HG03460 (cell line): ENCODE data around the gene AQP6.

ENCODE experiments used
- ATAC-seq: cut with Tn5 transposase; IDR thresholded peaks from one replicate; pipeline ENCODE4 v1.9.1; 2021; ENCODE audit not compliant: unreplicated experiment

Gene AQP6

DNA sequence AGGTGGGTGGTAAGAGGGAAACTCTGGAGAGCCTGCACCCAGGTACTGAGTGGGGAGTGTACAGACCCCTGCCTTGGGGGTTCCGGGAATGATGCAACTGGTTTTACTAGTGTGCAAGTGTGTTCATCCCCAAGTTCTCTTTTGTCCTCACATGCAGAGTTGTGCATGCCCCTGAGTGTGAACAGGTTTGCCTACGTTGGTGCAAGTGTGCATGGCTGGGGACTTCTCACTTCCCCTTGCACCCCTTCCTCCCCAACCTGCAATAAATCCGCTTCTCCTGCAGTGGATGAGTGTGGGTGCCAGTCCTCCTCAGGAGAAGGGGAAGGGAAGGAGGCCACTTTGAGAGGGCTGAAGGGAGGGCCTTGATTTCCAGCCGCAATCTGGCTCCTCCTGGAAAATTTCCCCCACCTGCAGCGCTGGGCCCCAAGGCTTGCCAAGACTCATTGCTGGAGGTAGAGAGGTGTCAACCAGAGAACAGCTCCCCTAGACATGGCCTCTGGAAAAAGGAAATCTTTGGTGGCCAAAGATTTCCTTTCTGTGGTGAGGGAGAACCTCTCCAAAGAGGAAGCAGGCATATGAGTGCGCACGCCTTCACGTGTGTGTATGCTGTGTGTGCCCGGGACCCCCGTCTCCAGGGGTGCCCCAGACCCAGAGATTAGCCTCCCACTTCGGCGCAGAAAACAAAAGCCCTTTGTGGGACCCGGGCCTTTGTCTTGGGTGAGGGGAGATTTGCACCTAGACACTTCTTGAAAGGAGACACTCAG, 16.7 kb upstream of the AQP6 start:
- no peak for ATAC-seq

DNA sequence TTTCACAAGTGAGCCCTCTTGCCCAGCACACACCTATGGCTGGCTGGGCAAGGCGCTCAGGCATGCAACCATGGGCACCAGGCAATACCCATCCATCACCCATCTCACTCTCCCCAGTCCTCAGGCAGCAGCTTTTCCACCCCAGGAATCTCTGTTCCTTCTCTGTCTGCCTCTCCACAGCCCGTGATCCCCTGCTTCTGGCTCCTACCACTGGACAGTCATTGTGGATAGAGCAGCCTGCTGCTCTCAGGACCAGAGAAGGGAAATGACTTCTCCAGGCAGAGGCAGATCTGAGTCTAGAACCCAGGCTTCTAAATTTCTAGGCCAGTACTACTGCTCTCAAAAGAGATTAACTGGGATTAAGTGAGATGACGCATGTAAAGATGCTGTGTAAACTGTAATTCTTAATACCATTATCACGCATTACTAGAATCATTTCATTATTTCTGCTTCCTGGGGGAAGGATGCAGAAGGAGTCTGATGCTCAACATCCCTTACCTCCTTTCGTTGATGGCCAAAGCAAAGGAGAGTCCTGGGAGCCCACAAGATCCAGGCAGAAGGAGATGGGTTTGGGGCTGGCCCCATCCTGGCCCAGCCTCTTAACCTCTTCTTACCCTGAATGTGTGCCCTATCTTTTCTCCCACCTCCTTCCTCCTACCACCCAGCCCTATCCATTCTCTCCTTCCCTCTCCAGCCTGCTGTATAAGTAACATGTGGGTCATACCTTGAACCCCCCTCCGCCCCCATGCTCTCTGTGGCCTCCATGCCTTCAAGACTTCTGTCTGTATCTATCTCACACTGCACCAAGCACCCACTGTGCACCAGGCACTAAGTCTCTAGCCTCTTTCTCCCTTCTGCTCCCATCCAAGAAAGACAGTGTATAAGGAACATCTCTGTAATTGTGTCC, 15.8 kb upstream of the AQP6 start:
- no peak for ATAC-seq

DNA sequence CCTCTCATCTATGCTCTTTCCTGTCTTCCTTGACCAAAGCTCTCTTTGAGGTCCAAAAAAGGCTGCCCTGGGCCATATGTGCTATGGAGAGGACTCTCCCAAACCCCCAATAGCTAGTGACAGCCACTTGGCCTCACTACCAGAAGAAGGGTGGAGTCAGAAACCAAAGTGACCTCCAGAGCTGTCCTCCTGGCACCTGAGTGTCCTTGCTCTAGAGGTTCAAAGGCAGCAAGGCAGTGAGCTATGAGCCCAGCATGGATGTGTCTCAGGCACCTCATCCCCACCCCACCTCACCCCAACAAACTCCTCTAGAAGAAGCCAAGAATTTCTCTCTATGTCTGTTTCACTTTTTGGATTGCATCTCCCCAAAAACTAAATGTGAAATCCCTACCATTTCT, 15.2 kb upstream of the AQP6 start:
- ATAC-seq: no peak

DNA sequence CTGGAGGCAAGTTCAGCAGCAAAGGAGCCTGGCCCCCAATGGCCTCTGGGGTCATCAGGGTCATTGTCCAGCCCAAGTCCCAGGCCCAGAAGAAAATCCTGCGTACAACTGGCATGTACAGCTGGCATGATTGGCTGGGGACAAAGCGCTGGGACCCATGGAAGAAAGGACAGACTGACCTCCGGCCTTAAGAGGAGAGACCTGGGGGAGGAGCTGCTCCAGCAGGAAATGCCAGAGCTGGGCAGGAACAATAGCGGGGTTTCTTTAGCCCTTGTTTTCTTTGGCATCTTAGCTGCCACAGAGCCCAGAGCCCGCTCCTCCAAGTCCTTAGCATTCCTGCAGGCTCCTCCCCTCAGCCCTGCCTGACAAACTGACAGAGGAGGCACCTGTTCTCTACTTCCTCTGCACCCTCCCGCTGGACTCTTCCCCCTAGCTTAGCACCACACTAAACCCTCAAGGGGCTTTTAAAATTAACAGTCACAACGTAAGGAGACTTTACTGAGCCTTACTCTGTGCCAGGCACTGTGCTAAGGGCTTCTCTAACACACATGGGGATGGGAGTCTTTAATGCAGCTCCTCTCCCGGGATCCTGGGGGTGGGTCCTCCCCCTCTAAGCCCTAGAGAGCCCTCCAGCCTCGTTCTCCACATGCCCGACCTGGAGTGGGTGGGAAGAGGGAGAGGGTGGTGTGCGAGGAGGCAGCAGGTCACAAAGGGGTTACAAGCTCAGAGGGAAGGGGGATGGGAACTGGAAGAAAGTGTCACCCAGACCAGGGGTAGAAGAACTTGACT, 12.9 kb upstream of the AQP6 start:
- no peak for ATAC-seq

DNA sequence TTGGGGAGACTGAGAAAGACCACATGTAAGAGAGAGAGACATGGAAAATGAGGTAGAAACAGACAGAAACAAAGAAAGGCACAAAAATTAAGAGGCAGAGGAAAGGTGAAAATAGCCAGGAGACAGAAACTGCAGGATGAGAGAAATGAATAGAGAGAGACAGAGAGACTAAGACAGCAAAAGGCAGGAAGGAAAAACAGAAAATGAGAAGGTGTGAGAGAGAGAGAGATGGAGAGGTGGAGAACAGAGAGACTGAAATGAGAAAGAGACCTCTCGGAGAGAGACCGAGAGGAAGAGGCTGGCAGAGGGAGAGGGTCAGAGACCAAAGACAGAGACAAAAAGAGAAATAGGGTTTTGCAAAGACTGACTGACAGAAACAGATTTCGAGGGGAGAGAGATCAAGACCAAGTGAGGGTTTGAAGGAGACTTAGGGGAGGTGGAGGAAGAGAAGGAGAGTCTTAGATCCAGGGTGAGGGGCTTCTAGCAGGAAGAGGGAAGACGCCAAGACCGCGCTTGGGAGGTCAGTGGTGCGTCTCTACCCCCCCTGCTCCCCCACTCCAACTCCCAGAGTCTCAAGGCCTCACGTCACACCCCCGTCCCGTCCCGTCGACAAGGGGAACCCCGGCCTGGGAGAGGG, 12.2 kb upstream of the AQP6 start:
- no peak for ATAC-seq

DNA sequence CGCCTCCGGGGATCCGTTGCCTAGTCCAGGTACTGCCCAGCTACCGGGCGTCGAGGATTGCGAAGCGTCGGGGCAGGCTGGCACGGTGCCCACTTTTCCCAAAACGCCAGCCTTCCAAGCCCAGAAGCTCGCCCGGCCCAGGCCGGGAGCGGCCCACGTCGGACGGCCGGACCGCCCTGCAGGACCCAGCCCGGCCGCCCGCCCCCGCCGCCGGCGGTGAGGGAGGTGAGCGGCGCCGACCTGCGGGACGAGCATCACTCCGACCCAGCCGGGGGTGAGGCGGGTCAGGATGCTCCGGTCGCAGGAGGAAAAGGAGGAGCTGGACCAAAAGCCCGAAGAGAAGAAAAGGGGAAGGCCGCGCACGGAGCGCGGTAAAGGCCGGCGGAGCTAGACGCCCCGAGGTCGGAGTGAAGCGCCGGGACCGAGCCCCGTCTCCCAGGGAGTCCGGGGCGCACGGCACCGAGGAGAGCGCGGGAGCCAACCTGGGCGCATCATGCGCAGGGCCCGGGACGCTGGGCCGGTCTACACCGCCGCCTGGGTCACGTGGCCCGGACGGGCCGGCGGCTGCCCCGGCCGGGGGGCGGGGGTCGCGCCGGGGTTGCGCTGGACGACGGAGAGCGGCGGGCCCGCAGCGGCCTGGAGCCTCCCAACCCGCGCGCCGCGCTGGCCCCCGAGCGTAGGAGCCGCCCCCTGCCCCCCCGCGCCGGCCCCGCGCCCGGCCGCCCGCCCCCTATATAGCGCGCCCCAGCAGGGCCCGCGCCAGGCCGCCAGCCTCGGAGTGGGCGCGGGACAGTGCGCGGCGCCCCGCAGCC, 11.4 kb upstream of the AQP6 start, which contains the start of gene AQP5:
Gene AQP5 (plus strand): TSS at position 762 of the 812 bp plus-strand sequence. CDS start 146 bp downstream, outside the sequence.
- ATAC-seq: no peak

DNA sequence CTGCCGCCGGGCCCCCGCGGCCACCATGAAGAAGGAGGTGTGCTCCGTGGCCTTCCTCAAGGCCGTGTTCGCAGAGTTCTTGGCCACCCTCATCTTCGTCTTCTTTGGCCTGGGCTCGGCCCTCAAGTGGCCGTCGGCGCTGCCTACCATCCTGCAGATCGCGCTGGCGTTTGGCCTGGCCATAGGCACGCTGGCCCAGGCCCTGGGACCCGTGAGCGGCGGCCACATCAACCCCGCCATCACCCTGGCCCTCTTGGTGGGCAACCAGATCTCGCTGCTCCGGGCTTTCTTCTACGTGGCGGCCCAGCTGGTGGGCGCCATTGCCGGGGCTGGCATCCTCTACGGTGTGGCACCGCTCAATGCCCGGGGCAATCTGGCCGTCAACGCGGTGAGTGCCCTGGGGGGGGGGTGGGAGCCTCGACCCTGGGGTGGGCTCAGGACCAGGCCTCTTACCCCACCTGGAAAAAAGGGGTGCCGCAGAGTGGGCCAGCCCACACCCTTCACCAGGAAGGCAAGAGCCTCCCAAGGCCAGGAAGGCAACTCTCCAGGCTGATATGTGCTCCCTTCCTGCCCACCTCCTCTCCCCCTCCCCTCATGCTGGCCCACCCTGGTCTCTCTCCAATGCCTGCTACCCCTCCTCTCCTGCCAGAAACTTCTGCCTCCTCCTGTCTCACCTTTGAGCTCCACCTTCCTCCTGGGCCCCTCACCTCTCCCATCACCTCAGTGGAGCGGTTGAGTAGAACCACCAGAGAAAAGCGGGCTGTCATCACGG, 10.6 kb upstream of the AQP6 start:
- ATAC-seq: no peak

DNA sequence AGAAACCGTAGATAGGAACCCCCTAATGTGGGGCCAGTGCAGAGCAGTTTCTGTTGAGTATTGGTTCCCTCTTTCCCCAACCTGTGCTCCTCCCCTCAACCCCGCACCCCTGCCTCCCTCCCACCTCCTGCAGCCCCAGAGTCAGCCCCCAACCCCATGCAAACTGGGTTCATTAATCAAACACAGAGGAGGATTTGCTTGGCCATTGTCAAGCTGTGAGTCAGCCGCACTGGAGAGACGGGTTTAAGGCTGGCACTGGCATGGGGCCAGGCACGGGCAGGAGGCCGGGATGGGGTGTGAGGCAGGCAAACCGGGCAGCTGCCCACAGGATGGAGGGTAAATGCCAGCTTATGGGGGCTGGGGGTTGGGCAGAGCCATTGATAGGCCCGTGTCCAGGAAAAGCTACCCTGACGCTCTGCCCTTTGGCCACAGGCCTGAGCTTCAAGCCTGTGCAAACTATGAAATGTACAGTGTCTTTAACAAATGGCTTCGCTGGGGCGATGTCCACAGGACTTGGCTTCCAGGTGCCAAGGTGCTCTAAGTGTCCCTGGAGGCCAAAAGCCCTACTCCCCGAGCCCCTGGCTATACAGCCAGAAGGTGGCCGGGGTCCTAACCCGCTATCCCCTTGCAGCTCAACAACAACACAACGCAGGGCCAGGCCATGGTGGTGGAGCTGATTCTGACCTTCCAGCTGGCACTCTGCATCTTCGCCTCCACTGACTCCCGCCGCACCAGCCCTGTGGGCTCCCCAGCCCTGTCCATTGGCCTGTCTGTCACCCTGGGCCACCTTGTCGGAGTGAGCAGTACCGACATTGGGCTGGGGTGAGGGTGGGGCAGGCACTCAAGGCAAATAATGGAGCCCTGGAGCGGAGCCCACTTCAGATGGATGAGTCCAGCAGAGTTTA, 9.6 kb upstream of the AQP6 start:
- no peak for ATAC-seq

DNA sequence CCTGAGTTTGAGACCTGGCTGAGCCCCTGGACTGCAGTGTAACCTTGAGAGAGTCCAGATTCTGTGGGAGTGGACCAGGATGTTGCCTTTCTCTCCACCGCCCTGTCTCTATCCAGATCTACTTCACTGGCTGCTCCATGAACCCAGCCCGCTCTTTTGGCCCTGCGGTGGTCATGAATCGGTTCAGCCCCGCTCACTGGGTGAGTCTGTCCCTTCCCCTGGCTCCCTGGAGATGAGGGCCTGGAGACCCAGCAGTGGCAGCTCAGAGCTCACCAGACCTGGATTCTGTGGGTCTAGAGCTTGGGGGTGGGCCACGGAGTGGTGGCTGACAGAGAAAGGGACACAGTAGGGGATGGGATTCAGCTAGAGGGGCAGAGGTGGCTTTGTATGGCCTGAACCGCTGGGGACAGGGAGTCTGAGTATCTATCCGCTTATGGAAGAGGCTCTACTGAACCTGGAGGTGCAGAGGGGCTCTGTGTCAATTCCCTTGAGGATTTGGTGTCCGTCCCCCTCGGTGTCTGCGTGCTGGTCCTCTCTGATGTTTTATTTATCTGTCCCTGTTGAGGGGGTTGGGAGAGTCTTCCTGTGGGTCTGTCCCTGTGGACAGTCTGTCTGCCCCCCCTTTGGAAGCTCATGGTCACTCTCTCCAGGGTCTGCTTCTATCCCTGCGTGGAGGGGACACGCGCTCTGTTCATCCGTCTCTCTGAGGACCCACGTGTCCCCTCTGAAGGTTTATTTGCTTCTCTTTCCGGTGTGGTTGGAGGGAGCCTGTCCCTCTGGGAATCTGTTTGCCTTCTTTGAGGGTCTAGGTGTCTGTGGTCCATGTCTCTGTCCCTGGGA, 8.6 kb upstream of the AQP6 start:
- ATAC-seq: no peak

DNA sequence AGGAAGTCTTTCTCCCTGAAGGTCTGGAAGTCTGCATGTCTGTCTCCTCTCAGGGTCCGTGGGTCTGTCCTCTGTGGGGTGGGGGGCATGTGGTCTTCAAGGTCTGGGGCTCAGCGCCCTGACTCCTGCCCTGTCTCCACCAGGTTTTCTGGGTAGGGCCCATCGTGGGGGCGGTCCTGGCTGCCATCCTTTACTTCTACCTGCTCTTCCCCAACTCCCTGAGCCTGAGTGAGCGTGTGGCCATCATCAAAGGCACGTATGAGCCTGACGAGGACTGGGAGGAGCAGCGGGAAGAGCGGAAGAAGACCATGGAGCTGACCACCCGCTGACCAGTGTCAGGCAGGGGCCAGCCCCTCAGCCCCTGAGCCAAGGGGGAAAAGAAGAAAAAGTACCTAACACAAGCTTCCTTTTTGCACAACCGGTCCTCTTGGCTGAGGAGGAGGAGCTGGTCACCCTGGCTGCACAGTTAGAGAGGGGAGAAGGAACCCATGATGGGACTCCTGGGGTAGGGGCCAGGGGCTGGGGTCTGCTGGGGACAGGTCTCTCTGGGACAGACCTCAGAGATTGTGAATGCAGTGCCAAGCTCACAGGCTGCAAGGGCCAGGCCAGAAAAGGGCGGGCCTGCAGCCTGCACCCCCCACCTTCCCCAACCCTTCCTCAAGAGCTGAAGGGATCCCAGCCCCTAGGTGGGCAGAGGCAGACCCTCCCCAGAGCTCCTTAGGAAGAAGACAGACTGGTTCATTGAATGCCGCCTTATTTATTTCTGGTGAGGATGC, 7.7 kb upstream of the AQP6 start:
- ATAC-seq: no peak

DNA sequence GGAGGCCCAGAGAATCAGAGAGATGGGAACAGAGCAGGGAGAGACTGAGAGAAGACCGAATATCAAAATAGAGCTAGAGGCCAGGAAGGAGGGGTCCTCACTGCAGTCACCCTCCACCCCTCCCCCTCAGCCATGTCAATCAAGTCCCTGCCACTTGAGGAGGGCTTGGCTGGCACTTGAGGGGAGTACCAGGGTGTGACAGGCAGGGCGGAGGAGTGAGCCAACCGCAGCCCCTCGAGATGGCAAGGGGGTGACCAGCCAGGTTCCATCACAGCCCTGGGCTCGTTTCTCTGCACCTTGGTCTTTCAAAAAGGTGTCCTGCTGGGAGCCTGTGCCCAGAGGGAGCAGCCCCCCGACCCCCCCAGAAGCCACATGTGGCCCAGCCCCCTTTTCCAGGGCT, 6.9 kb upstream of the AQP6 start:
- no peak for ATAC-seq

DNA sequence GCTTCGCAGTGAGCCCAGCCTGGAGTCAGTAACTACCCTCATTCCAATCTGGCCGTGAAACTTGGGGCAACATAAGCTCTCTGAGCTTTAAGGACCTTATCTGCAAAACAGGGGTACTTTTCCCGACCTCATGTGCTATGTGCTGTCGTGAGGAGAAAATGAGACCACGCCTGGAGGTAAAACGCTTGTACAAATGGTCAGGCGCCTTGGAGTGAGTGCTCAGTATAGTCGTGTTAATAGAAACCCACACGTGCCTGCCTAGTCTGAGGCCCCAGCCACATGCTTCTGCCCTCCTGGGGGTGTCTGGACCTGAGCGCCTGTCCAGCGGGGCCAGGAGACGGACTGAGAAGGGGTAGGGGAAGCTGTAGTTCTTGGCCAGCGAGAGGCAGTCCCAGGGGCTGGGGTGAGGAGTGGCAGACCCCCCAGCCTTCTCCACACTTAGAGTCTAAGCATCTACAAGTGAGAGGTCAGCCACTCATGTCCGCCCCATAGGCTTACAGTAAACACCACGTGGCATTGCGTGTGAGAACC, 6.2 kb upstream of the AQP6 start:
- no peak for ATAC-seq

DNA sequence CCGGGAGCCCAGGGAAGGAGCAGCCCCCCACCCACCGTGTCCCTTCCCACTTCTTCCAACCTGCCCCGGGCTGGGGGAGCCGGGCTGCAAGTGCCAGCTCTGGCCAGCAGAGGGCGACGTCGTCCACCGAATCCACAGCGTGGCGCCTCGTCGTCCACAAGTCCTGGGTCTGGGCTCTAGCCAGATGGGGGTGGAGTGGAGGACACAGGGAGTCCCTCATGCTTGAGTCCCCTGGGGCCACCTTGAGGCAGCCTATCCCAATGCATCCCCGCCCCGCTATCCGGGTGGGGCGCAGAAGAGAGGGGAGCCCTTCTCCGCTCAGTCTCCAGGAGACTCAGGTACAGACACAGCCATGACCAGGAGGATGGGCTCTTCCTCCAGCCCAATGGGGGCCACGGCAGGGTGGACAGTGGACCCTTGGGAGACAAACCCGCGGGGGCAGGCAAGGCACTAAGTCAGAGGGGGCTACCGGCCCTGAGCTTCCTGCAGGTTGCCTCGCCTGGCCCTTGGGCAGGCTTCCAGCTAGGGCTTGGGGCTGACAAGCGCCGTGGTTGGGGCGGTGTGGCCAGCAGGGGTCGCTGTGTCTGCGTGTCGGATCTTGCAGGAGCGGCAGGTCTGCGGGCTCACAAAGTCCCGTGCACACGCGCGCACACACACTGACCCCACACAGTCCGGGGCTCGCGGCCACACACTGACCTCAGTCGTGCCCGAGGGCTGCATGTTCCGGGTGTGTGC, 5.5 kb upstream of the AQP6 start:
- peak; percentile 68 for ATAC-seq

DNA sequence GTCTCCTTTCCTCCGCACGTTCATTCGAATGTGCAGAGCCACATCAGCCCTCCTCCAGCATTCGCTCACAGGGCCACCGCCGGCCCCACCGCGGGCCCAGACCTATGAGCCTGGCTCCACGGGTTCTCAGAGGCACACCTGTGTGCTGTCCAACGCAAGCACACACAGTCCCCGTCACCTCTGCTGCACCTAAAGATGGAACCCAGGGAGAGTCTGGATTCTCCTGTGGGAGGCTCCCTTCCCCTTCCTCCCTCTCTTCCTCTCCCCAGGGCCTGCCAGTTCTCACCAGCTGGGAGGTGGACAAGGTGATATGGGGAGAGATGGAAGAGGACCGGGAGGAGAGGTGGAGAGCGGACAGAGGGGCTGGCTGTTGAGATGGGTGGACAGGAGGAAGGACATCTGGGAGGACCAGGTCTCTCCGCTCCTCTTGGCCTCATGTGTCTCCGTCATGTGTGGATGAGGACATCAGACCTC, 4.9 kb upstream of the AQP6 start:
- no peak for ATAC-seq

DNA sequence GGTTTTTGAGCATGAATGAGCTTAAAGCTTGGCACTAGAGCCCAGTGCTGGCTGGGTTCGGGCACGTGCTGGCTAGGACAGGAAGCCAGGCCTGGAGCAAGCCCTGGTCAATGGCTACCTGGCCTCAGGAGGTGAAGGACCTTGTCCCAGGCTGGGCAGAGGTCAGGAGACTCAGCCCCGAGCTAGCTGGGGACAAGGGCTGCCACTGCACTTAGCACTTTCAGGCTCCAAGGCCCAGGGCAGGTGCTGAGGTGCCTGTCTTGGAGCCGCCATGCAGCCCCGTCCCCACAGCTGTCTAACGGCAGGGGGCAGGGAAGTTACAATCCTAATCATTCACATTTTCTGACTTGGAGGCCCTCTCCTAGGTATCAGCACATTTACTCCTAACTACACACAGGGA, 4.3 kb upstream of the AQP6 start:
- ATAC-seq: no peak

DNA sequence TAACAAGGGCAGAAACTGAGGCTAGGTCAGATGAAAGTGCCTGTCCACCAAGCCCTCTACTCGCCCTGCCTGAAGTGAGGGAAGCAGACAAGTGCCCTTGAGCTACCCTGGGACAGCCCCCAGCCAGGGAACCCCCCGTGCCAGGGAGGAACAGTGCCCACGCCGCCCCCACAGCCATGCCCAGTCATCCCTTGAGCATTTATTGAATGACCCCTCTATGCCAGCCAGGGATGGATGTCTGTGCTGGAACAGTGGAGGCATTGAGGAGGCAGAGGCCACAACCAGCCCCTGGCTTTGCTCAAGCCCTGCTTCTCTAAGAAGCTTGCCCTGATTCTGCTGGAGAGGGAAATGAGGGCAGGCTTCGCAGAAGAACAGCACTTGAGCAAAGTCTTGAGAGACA, 3.7 kb upstream of the AQP6 start:
- no peak for ATAC-seq
